SK-N-SH (cell line): ENCODE results near the gene NFKBIA. TPM values are rescaled to one million over a fixed set of nuclear protein-coding genes. Genes with fewer than 3 reads are reported as not detected.

Experiments
- CTCF ChIA-PET: fragments of 300-600, 350-600 bp; formaldehyde crosslinking; extraction: SDS; loops from one replicate; lab custom pipeline; 2021; lab: Yijun Ruan, JAX
- POLR2A ChIA-PET: fragments of 350-600 bp; sonication (Branson Sonifier 250); formaldehyde crosslinking; extraction: SDS; loops from one replicate; lab custom pipeline; 2020; ENCODE audit warnings: antibody characterized with exemption, inconsistent platforms; lab: Yijun Ruan, JAX
- DNase-seq: peaks from one replicate; pipeline ENCODE4 v3.0.0; 2012
- H2AFZ ChIP-seq: fragments of 200-600 bp; sonication (generic); 2 replicates; pipeline ENCODE4 v1.8.1; 2016; ENCODE audit warnings: antibody characterized with exemption, mild to moderate bottlenecking, low read depth
- H3F3A ChIP-seq: fragments of 200-600 bp; sonication (generic); replicated peaks from 2 replicates; pipeline ENCODE3; 2016; ENCODE audit warnings: antibody characterized with exemption, mild to moderate bottlenecking; ENCODE audit not compliant: insufficient read depth
- H3K27ac ChIP-seq, 2 experiments: fragments of 200-500 bp in 1 of 2; fragments of 200-600 bp in 1 of 2; sonication (Bioruptor generic) in 1 of 2; sonication (generic), shearing (Covaris generic) in 1 of 2; 2 replicates each; pipeline versions ENCODE4 v1.5.1 to v1.6.1; 2014 to 2016; ENCODE audit warnings: low read depth in 2 of 2, inconsistent platforms in 1 of 2, low read length in 1 of 2, mild to moderate bottlenecking in 1 of 2, mixed read lengths in 1 of 2
- H3K27me3 ChIP-seq: fragments of 200-600 bp; sonication (generic), shearing (Covaris generic); 2 replicates; pipeline ENCODE4 v1.6.1; 2016; ENCODE audit warnings: mixed run types; ENCODE audit not compliant: insufficient read depth
- H3K36me3 ChIP-seq, 2 experiments: fragments of 200-500 bp in 1 of 2; fragments of 200-600 bp in 1 of 2; sonication (Bioruptor generic) in 1 of 2; sonication (generic) in 1 of 2; replicated peaks in 1 of 2; 2 replicates each; pipeline versions ENCODE3 to v1.5.1; 2014 to 2016; ENCODE audit warnings: low read length in 1 of 2, mild to moderate bottlenecking in 1 of 2; ENCODE audit not compliant: insufficient read depth in 2 of 2, control insufficient read depth in 1 of 2
- H3K4me1 ChIP-seq, 2 experiments: fragments of 200-500 bp in 1 of 2; fragments of 200-600 bp in 1 of 2; sonication (Bioruptor generic) in 1 of 2; sonication (generic), shearing (Covaris generic) in 1 of 2; 2 replicates each; pipeline versions ENCODE4 v1.5.1 to v1.6.1; 2014 to 2016; ENCODE audit warnings: low read depth in 1 of 2, low read length in 1 of 2, mixed run types in 1 of 2; ENCODE audit not compliant: insufficient read depth in 2 of 2, control insufficient read depth in 1 of 2
- H3K4me2 ChIP-seq: fragments of 200-600 bp; sonication (generic), shearing (Covaris generic); 2 replicates; pipeline ENCODE4 v1.6.1; 2017; ENCODE audit warnings: mixed run types
- H3K4me3 ChIP-seq, 2 experiments: fragments of 200-500 bp in 1 of 2; fragments of 200-600 bp in 1 of 2; sonication (Bioruptor generic) in 1 of 2; sonication (generic), shearing (Covaris generic) in 1 of 2; 2 replicates each; pipeline versions ENCODE4 v1.5.1 to v1.8.1; 2014 to 2016; ENCODE audit warnings: low read depth in 2 of 2, inconsistent platforms in 1 of 2, low read length in 1 of 2, mild to moderate bottlenecking in 1 of 2, mixed read lengths in 1 of 2, moderate library complexity in 1 of 2
- H3K79me2 ChIP-seq: fragments of 200-600 bp; sonication (generic); 2 replicates; pipeline ENCODE4 v1.8.1; 2017; ENCODE audit warnings: mild to moderate bottlenecking; ENCODE audit not compliant: insufficient read depth
- H3K9ac ChIP-seq: fragments of 200-600 bp; sonication (generic); 2 replicates; pipeline ENCODE4 v1.6.1; 2017; ENCODE audit warnings: mixed run types
- H3K9me2 ChIP-seq: fragments of 200-600 bp; sonication (generic); 2 replicates; pipeline ENCODE4 v1.6.1; 2017; ENCODE audit warnings: mixed run types
- H3K9me3 ChIP-seq: fragments of 200-600 bp; sonication (generic); 2 replicates; pipeline ENCODE4 v1.6.1; 2017; ENCODE audit warnings: mixed run types, mild to moderate bottlenecking, moderate library complexity
- H4K20me1 ChIP-seq: fragments of 200-600 bp; sonication (generic); 2 replicates; pipeline ENCODE4 v1.6.1; 2017; ENCODE audit warnings: mild to moderate bottlenecking, mixed run types; ENCODE audit not compliant: insufficient read depth
- ELF1 ChIP-seq: IDR thresholded peaks from 2 replicates; pipeline ENCODE4 v1.4.0; 2012
- EZH2phosphoT487 ChIP-seq: fragments of 200-600 bp; sonication (generic); IDR thresholded peaks from 2 replicates; pipeline ENCODE4 v1.6.1; 2017; ENCODE audit warnings: low read depth, mixed run types, mild to moderate bottlenecking, antibody characterized with exemption, moderate library complexity, borderline replicate concordance
- GABPA ChIP-seq: IDR thresholded peaks from 2 replicates; pipeline ENCODE4 v1.4.0; 2012; ENCODE audit warnings: low read depth, mild to moderate bottlenecking
- IRF3 ChIP-seq: fragments of 150-350 bp; IDR thresholded peaks from 2 replicates; pipeline ENCODE4 v1.6.1; 2016; ENCODE audit warnings: mild to moderate bottlenecking, low read depth, low read length
- POLR2AphosphoS5 ChIP-seq: IDR thresholded peaks from 2 replicates; pipeline ENCODE4 v1.6.1; 2012; ENCODE audit warnings: low read depth, low read length
- SMC3 ChIP-seq: IDR thresholded peaks from 2 replicates; pipeline ENCODE4 v1.6.1; 2012; ENCODE audit warnings: low read depth, low read length, improper control_type of control experiment
- TCF12 ChIP-seq: IDR thresholded peaks from 2 replicates; pipeline ENCODE4 v1.4.0; 2012
- TEAD4 ChIP-seq: IDR thresholded peaks from 2 replicates; pipeline ENCODE4 v1.4.0; 2012; ENCODE audit warnings: mild to moderate bottlenecking, borderline replicate concordance; ENCODE audit not compliant: insufficient read depth
- USF2 ChIP-seq: fragments of 150-350 bp; IDR thresholded peaks from 2 replicates; pipeline ENCODE4 v1.6.1; 2017; ENCODE audit warnings: antibody characterized with exemption, low read length, low read depth, borderline replicate concordance
- WGBS: methylation state at CpG from one replicate; pipeline ENCODE4 v1.1.6; 2017; ENCODE audit warnings: low lambda C conversion rate; 5-methylcytosine and 5-hydroxymethylcytosine counted together
- polyA plus RNA-seq, 3 experiments: library from polyadenylated mRNA; depleted of rRNA; stranded (reverse); fragments of >200 nt; gene quantifications; 2 replicates each; pipeline ENCODE4 v1.2.3, GENCODE V29; 2012

Gene NFKBIA
- polyA plus RNA-seq, 1 of the 3 experiments (the other 2 are of a cell fraction) = 56.7 TPM

GRCh38 chr14:35395283-35395682 lies 9.3 kb downstream of the NFKBIA start:
- no peak for DNase-seq
- Histone ChIP-seq H3F3A (peaks cover 21% of the 10 kb centered on the region), H3K36me3 (peaks cover 0 to 3% of the 10 kb centered on the region in 2 experiments), H3K79me2 (no peaks in the 10 kb centered on the region), H3K9me3 (no peaks in the 10 kb centered on the region), H3K4me3 (no peak overlapping the region), H4K20me1 (no peaks in the 10 kb centered on the region), H3K9ac (no peak overlapping the region)
- POLR2A ChIA-PET = no interaction called here
- 98% methylated on average over 13 of the region's 13 CpGs for WGBS
- TF ChIP-seq POLR2AphosphoS5 = no peak
- no peak for TF ChIP-seq IRF3
- no peak for TF ChIP-seq GABPA
- TF ChIP-seq SMC3 = no peak
- TF ChIP-seq, all 33 proteins: peak for 0
- Histone ChIP-seq H3K9me2 (no peaks in the 10 kb centered on the region), H3K27ac (no peak overlapping the region), H3K4me1 (no peaks in the 10 kb centered on the region), H3K27me3 (no peaks in the 10 kb centered on the region), H3K4me2 (no peak overlapping the region), H2AFZ (no peak overlapping the region)
- CTCF ChIA-PET = no interaction called here

GRCh38 chr14:35394326-35395013 lies 10.1 kb downstream of the NFKBIA start:
- Histone ChIP-seq H3K4me1 (no peaks in the 10 kb centered on the region), H3K36me3 (no peaks in the 10 kb centered on the region), H3K9me3 (no peaks in the 10 kb centered on the region), H2AFZ (no peak overlapping the region), H3K9me2 (no peaks in the 10 kb centered on the region)
- no peak for DNase-seq
- TF ChIP-seq ELF1 = no peak
- TF ChIP-seq IRF3 = no peak
- TF ChIP-seq TCF12 = no peak
- TF ChIP-seq EZH2phosphoT487 = no peak
- no peak for TF ChIP-seq USF2
- no peak for TF ChIP-seq TEAD4
- TF ChIP-seq, all 33 proteins: peak for 0
- WGBS = 91% methylated on average over 11 of the region's 11 CpGs
- Histone ChIP-seq H3K4me3 (no peak overlapping the region), H3K27ac (no peak overlapping the region), H3K9ac (no peak overlapping the region), H4K20me1 (no peaks in the 10 kb centered on the region), H3K79me2 (no peaks in the 10 kb centered on the region), H3K4me2 (no peak overlapping the region), H3K27me3 (no peaks in the 10 kb centered on the region), H3F3A (peaks cover 15% of the 10 kb centered on the region)
- ChIA-PET CTCF (no interaction called here), POLR2A (no interaction called here)
